H1 (cell line): ENCODE measurements around the gene RAD51D. TPM values are rescaled to one million over a fixed set of nuclear protein-coding genes. Genes with fewer than 3 reads are reported as not detected.
A peak's percentile ranks its signal among the peaks of the same experiment; 100 is the strongest.

ENCODE experiments used
- ASH2L ChIP-seq: fragments of 200-600, 300-600 bp; sonication (generic); IDR thresholded peaks from one replicate; pipeline ENCODE4 v1.7.1; 2017; ENCODE audit warnings: low read length
- RBBP5 ChIP-seq: IDR thresholded peaks from 2 replicates; pipeline ENCODE4 v1.7.1; 2012; ENCODE audit warnings: low read depth, mild to moderate bottlenecking, inconsistent platforms, low read length, moderate library complexity, borderline replicate concordance
- polyA plus RNA-seq, 7 experiments: library from polyadenylated mRNA; depleted of rRNA in 3 of 7; stranded (reverse) in 5 of 7; unstranded in 2 of 7; fragments of >200 nt in 5 of 7; fragments of 200-250 nt in 2 of 7; gene quantifications; 1 replicate in 5 of 7; 2 replicates in 1 of 7; 4 replicates in 1 of 7; pipeline versions ENCODE4 v1.2.1 to v1.2.3, GENCODE V29; 2011 to 2013; ENCODE audit warnings: missing spikeins in 2 of 7, mixed read lengths in 2 of 7
- total RNA-seq: library from RNA; stranded (reverse); fragmentation: NEBNext Ultra II Directional; extraction: Animal tissue kit (Norgen Biotek cat#: 25700); gene quantifications from 2 replicates; pipeline ENCODE4 v1.2.1, GENCODE V29; 2021

Gene RAD51D
- total and polyA plus RNA-seq, 2 of the 8 experiments (the other 6 are each of a cell fraction or from before 2014, with no cell fraction given): 10.2 to 12.9 TPM

- TF ChIP-seq ASH2L (peak; percentile 46), RBBP5 (no peak)
Observed at GRCh38 chr17:35088356-35088880, 31.2 kb downstream of the RAD51D start (continued).
